ENCODE data around the gene ZNF296.

ZNF296 gene

GRCh38 chr19:45079063-45079910 lies 3.0 kb upstream of the ZNF296 start, which contains the start of gene GEMIN7:
GEMIN7 (plus strand) TSS chr19:45079260; CDS start chr19:45090115, 10,855 bp downstream.
- DNase-seq, result peak; percentile 73

GRCh38 chr19:45078390-45079062 lies 2.2 kb upstream of the ZNF296 start:
- DNase-seq, result no peak

- no peak for DNase-seq
These were observed 813 bp upstream of the ZNF296 start for GRCh38 chr19:45076851-45077730.

- DNase-seq, result no peak
These were observed 813 bp downstream of the ZNF296 start for GRCh38 chr19:45075301-45076028.

GRCh38 chr19:45074744-45075300 lies 1.5 kb downstream of the ZNF296 start:
- no peak for DNase-seq

GRCh38 chr19:45071969-45072790 lies 4.1 kb downstream of the ZNF296 start:
- DNase-seq, result no peak

GRCh38 chr19:45071545-45071938 lies 4.7 kb downstream of the ZNF296 start:
- DNase-seq, result no peak

- DNase-seq, result no peak
These were observed 5.3 kb downstream of the ZNF296 start for GRCh38 chr19:45070861-45071544.

GRCh38 chr19:45070214-45070613 lies 6.1 kb downstream of the ZNF296 start:
- DNase-seq, result no peak

- DNase-seq, result no peak
These were observed 7.2 kb downstream of the ZNF296 start for GRCh38 chr19:45069056-45069455.

- no peak for DNase-seq
These were observed 8.2 kb downstream of the ZNF296 start for GRCh38 chr19:45068041-45068440.

GRCh38 chr19:45066921-45067661 lies 9.2 kb downstream of the ZNF296 start:
- no peak for DNase-seq

- DNase-seq, result no peak
These were observed 12.2 kb downstream of the ZNF296 start for GRCh38 chr19:45063851-45064801.

GRCh38 chr19:45061965-45062364 lies 14.3 kb downstream of the ZNF296 start:
- DNase-seq, result no peak

- peak; percentile 67 for DNase-seq
These were observed 16.9 kb downstream of the ZNF296 start for GRCh38 chr19:45059258-45059965.

GRCh38 chr19:45058622-45059159 lies 17.6 kb downstream of the ZNF296 start:
- no peak for DNase-seq

- DNase-seq, result no peak
These were observed 18.8 kb downstream of the ZNF296 start for GRCh38 chr19:45057444-45057843.

- no peak for DNase-seq
These were observed 19.4 kb downstream of the ZNF296 start for GRCh38 chr19:45056831-45057230.

Data from activated effector memory CD4-positive, alpha-beta T cell treated with Interleukin-2 at 50 U/mL for 16 hours (primary cell).